ENCODE measurements around the gene CLDN22. TPM values are rescaled to one million over a fixed set of nuclear protein-coding genes. Genes with fewer than 3 reads are reported as not detected.

CLDN22 gene
- total and polyA plus RNA-seq, 2 experiments from 2014 or later, result not detected

GRCh38 chr4:183276106-183276505, 44.0 kb downstream of the CLDN22 start:
- no peak overlapping the region for H3K27ac ChIP-seq
- TF ChIP-seq EZH2 (IDR thresholded peaks at IDR 0.05; ENCODE audit: borderline replicate concordance) (no peak), EZH2phosphoT487 (IDR thresholded peaks at IDR 0.05; ENCODE audit: low read depth, severe bottlenecking, unreplicated experiment) (no peak)
- TF ChIP-seq, protein P1, sequence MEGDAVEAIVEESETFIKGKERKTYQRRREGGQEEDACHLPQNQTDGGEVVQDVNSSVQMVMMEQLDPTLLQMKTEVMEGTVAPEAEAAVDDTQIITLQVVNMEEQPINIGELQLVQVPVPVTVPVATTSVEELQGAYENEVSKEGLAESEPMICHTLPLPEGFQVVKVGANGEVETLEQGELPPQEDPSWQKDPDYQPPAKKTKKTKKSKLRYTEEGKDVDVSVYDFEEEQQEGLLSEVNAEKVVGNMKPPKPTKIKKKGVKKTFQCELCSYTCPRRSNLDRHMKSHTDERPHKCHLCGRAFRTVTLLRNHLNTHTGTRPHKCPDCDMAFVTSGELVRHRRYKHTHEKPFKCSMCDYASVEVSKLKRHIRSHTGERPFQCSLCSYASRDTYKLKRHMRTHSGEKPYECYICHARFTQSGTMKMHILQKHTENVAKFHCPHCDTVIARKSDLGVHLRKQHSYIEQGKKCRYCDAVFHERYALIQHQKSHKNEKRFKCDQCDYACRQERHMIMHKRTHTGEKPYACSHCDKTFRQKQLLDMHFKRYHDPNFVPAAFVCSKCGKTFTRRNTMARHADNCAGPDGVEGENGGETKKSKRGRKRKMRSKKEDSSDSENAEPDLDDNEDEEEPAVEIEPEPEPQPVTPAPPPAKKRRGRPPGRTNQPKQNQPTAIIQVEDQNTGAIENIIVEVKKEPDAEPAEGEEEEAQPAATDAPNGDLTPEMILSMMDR (IDR thresholded peaks at IDR 0.05; ENCODE audit: poor library complexity), result no peak
- WGBS (ENCODE audit: low lambda C conversion rate, missing lambda C conversion rate), result 0% methylated on average over 1 of the region's 1 CpG
- no peak overlapping the region for H3K4me3 ChIP-seq
- H3K4me2 ChIP-seq, result no peak overlapping the region
- no peak overlapping the region for H2AFZ ChIP-seq
- no peaks in the 10 kb centered on the region for H3K27me3 ChIP-seq
- DNase-seq (ENCODE audit: low spot score), result no peak
- no peaks in the 10 kb centered on the region for H3K9me2 ChIP-seq (replicated peaks; ENCODE audit: insufficient read depth)
- no peaks in the 10 kb centered on the region for H3K4me1 ChIP-seq (ENCODE audit: insufficient read depth)
- peaks cover 3% of the 10 kb centered on the region for H3K36me3 ChIP-seq (replicated peaks; ENCODE audit: insufficient read depth, low read depth)
- no peaks in the 10 kb centered on the region for H3K79me2 ChIP-seq
- H3K9me3 ChIP-seq (ENCODE audit: low read depth), result peaks cover 11% of the 10 kb centered on the region
- no peaks in the 10 kb centered on the region for H4K20me1 ChIP-seq (ENCODE audit: insufficient read depth, poor library complexity, severe bottlenecking)

DNA sequence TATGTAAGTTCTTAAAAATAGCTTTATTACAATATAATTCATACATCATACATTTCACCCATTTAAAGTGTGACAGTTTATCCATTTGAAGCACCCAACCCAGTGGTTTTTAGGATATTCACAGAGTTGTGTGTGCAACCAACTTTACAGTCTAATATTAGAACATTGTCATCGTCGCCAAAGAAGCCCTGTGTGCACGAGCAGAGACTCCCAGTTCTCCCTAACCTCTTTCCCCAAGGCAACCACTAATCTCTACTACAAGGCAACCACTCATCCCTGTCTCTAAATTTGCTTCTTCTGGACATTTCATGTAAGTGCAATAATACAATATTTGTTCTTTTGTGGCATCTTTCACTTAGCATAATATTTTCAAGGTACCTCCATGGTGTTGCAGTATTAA, 47.7 kb downstream of the CLDN22 start:
- no peak overlapping the region for H3K4me2 ChIP-seq
- no peaks in the 10 kb centered on the region for H3K27me3 ChIP-seq
- TF ChIP-seq, protein P1 (IDR thresholded peaks at IDR 0.05; ENCODE audit: poor library complexity), result no peak
- TF ChIP-seq EZH2phosphoT487 (IDR thresholded peaks at IDR 0.05; ENCODE audit: low read depth, severe bottlenecking, unreplicated experiment) (no peak), EZH2 (IDR thresholded peaks at IDR 0.05; ENCODE audit: borderline replicate concordance) (no peak)
- H2AFZ ChIP-seq, result no peak overlapping the region
- H3K9me3 ChIP-seq (ENCODE audit: low read depth), result peaks cover 11% of the 10 kb centered on the region
- no peak overlapping the region for H3K27ac ChIP-seq
- H3K79me2 ChIP-seq, result no peaks in the 10 kb centered on the region
- no peaks in the 10 kb centered on the region for H3K9me2 ChIP-seq (replicated peaks; ENCODE audit: insufficient read depth)
- no peak for DNase-seq (ENCODE audit: low spot score)
- no peak overlapping the region for H3K4me3 ChIP-seq
- H3K4me1 ChIP-seq (ENCODE audit: insufficient read depth), result no peaks in the 10 kb centered on the region
- no peaks in the 10 kb centered on the region for H4K20me1 ChIP-seq (ENCODE audit: insufficient read depth, poor library complexity, severe bottlenecking)
- WGBS (ENCODE audit: low lambda C conversion rate, missing lambda C conversion rate), result 91% methylated on average over 3 of the region's 3 CpGs
- H3K36me3 ChIP-seq (replicated peaks; ENCODE audit: insufficient read depth, low read depth), result peaks cover 3% of the 10 kb centered on the region

GRCh38 chr4:183268556-183268955, 51.5 kb downstream of the CLDN22 start:
- H3K36me3 ChIP-seq (replicated peaks; ENCODE audit: insufficient read depth, low read depth), result no peaks in the 10 kb centered on the region
- H3K9me3 ChIP-seq (ENCODE audit: low read depth), result no peaks in the 10 kb centered on the region
- no peaks in the 10 kb centered on the region for H3K4me1 ChIP-seq (ENCODE audit: insufficient read depth)
- TF ChIP-seq EZH2 (IDR thresholded peaks at IDR 0.05; ENCODE audit: borderline replicate concordance) (no peak), EZH2phosphoT487 (IDR thresholded peaks at IDR 0.05; ENCODE audit: low read depth, severe bottlenecking, unreplicated experiment) (no peak)
- TF ChIP-seq, protein P1 (IDR thresholded peaks at IDR 0.05; ENCODE audit: poor library complexity), result no peak
- H3K4me3 ChIP-seq, result no peak overlapping the region
- H4K20me1 ChIP-seq (ENCODE audit: insufficient read depth, poor library complexity, severe bottlenecking), result no peaks in the 10 kb centered on the region
- no peak overlapping the region for H3K27ac ChIP-seq
- no peak overlapping the region for H2AFZ ChIP-seq
- DNase-seq (ENCODE audit: low spot score), result no peak
- no peaks in the 10 kb centered on the region for H3K9me2 ChIP-seq (replicated peaks; ENCODE audit: insufficient read depth)
- WGBS (ENCODE audit: low lambda C conversion rate, missing lambda C conversion rate), result 95% methylated on average over 9 of the region's 9 CpGs
- no peak overlapping the region for H3K4me2 ChIP-seq
- no peaks in the 10 kb centered on the region for H3K27me3 ChIP-seq
- H3K79me2 ChIP-seq, result no peaks in the 10 kb centered on the region

Other genes with a start within 250 kb of the CLDN22 start
- gene WWC2, start 221.0 kb downstream of the CLDN22 start, total RNA-seq, result 24.7 and 28.6 TPM in 2 replicates
- 16.1 and 19.3 TPM in 2 replicates for gene WWC2, start 221.0 kb downstream of the CLDN22 start, polyA plus RNA-seq
- not detected in 2 replicates for gene CLDN24, start 2.1 kb upstream of the CLDN22 start, total RNA-seq
- gene CLDN24, start 2.1 kb upstream of the CLDN22 start, polyA plus RNA-seq, result 0.94 TPM in 1 of 2 replicates, not detected in the other
- 43.6 and 43.7 TPM in 2 replicates for gene CDKN2AIP, start 124.4 kb upstream of the CLDN22 start, total RNA-seq
- gene CDKN2AIP, start 124.4 kb upstream of the CLDN22 start, polyA plus RNA-seq, result 18.9 and 26.7 TPM in 2 replicates
- 25.2 and 25.8 TPM in 2 replicates for gene ING2, start 184.8 kb upstream of the CLDN22 start, total RNA-seq
- gene ING2, start 184.8 kb upstream of the CLDN22 start, polyA plus RNA-seq, result 33.4 and 39.5 TPM in 2 replicates

Measured in hepatocyte (in vitro differentiated cells).